CD4-positive, alpha-beta T cell treated with Interleukin-6 for 4 hours (primary cell): Measurements from ENCODE around the gene ADRB2.
"Not testable (repeated sequence)": the region's sequence is repeated elsewhere in the genome, so short reads cannot be mapped to it uniquely, and the experiment has no call there.

Experiments
- DNase-seq: peaks from one replicate; pipeline ENCODE4 v3.0.0-alpha.2; 2020; ENCODE audit warnings: mixed read lengths

Gene ADRB2

DNA sequence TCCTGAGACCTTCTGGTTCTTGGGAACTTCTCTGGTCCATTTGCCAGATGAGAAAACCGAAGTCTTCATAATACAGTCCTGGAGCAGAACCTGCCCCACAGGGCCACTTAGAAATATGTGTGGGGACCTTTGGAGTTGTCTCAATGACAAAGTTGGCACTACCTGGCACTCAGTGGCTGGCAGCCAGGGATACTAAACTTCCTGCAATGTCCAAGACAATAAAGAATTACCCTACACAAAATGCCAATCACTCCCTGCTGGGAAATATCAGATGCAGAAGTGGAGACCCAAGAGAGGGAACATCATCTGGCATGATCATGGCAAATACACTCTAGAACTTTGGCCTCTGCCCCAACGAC is 29.6 kb downstream of the ADRB2 start:
- DNase-seq: no peak

DNA sequence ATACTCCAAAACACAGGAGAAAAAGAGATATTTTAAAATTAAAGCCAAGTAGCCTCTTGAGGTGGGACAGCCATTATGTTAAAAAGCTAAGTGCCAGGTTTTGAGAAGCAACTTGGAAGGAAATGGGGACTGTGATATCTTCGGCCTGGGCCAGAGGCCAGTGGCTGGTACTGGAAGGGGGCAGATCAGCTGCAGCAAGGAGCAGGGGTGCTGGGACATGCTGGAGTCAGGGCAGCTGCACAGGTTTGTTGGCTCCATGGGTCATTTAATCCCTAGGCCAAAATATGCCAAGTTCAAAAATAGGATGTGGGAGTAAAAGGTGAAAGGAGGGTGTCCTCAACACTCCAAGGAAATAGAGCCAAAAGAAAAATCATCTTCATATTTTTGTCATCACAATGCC is 30.0 kb downstream of the ADRB2 start:
- DNase-seq: no peak

DNA sequence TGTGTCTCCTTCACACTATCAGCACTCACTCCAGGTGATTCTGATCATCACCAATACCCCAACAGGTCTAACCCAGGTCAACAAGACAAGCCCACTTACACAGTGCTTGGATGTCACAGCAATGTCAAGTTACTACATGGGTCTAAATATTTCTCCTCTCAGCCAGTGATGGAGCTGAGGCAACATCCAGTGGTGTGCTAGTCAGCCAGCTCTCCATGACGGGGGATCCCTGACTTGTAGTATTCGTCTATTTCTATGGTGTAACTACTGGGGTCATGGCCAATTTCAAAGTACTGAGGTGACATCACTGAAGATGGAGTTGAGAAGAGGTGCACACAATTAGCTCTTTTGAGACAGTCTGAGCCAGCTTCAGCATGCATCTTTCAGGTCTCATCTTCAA is 31.1 kb downstream of the ADRB2 start:
- no peak for DNase-seq

DNA sequence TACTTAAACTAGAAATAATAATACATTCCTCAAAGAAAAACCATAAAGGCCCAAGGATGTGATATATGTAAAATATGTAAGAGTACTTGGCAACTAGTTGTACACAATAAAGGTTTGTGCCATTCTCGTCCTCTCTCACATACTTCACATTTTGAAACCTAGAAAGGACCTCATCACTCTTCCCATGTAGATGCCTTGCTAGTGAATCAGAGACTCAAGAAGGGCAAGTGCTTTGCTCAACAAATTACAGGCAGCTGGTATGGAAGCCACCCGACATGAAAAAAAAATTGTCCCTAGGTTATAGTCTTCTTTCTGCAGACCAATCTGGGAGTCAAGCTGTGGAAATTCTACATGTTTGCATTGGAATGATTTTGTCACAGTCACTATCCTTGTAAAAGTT is 31.7 kb downstream of the ADRB2 start:
- DNase-seq: no peak

DNA sequence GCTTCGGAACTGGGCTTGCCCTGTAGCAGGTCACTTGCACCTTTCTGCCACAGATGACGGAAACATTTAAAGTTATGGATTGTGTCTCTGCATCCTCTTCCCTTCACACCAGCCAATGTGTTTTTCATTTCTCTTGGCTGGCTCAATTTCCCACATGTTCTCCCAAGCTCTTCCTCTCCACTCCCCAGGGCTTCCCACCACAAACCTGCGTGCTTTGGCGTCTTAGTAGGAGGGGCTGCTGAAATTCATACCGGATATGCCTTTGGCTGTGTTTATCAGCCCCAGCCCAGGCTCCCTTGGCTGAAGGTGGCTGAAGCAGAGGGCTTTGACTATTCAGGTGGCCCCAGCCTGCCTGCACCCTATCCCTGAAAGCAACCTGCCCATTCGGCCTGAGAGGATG is 32.1 kb downstream of the ADRB2 start:
- no peak for DNase-seq

DNA sequence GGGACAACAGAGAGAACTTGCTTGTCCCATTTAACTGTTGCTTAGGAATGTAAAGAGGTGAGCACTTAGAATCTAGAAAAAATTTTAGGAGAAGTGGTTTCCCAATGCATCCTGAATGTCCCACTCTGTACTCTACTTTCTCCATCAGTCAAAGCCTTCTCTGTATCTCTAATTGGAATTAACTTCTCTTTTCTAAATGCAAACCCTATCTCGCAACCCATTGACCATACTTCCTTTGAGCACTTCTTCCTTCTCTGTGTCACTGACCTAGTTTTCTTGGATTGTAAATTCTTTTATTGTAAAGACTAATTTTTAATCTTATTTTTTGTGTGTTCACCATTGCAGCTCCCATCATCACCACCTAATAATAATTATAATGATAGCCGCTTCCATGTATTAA is 33.3 kb downstream of the ADRB2 start:
- no peak for DNase-seq

DNA sequence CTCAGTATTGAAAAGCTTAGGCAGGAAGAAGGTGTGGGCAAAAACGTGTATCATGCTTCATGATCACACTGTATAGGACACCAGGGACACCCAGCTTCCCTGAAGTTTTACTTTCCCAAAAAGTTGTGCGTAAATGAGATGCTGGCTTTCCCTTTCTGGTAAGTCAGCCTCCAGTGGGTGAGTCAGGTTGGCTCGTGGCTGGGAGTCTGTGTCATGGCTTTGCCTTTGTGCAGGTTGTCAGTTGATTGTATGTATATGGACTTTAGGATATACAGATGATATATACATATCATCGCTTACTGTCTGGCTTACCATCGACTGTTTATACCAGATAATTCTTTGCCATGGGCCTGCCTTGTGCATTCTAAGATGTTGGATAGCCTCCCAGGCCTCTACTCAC is 34.2 kb downstream of the ADRB2 start:
- no peak for DNase-seq

DNA sequence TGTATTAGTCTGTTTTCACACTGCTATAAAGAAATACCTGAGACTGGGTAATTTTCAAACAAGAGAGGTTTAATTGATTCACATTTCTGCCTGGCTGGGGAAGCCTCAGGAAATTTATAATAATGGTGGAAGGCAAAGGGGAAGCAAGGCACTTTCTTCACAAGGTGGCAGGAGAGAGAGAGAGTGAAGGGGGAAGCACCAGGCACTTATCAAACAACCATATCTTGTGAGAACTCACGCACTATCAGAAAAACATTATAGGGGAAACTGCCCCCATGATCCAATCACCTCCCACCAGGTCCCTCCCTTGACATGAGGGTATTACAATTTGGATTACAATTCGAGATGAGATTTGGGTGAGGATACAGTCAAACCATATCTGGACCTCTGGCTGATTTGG is 34.7 kb downstream of the ADRB2 start:
- no peak for DNase-seq

DNA sequence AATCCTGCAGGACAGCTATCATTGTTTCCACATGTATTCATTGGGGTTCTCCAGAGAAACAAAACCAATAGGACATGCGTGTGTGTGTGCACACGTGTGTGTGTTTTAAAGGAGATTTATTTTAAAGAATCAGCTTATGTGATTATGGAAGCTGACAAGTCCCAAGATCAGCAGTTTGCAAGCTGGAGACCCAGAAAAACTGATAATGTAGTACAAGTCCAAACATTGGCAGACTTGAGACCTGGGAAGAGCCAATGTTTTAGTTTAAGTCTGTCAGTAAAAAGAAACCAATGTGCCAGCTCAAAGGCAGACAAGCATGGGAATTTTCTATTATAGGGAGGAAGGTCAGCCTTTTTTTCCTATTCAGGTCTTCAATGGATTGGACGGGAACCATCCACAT is 35.3 kb downstream of the ADRB2 start:
- no peak for DNase-seq

DNA sequence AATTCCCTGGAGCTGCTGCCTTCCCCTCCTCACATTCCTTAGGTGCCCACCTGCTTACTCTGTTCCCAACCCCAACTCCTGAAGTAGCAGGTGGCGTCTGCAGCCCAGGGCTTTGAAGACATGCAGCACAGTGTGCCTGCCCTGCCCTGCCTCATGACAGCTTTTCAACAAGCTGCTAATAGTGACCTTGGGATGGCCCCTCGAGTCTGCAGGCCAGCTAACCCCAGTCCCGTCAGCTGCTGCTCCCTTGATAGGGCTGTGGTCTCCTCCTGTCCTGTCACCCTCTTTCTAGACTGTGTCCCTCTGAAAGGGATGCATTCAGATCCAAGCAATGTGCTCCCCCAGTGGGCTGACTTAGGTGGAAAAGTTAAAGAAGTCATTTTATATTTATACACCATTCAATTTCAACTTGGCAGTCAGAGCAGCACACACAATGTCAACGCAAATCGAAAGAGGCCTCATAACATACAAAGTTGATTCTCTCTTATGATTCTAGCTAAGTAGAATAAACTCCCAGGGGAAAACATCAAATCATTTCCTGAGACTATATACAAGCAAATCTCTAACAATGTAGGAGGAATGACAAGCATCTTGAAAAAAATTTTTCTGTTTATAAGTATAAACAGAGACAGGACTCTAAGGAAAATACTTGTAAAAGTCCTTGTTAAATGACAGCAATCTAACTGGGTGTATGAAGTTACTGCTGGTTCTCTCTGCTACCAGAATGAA is 37.9 kb downstream of the ADRB2 start:
- no peak for DNase-seq

DNA sequence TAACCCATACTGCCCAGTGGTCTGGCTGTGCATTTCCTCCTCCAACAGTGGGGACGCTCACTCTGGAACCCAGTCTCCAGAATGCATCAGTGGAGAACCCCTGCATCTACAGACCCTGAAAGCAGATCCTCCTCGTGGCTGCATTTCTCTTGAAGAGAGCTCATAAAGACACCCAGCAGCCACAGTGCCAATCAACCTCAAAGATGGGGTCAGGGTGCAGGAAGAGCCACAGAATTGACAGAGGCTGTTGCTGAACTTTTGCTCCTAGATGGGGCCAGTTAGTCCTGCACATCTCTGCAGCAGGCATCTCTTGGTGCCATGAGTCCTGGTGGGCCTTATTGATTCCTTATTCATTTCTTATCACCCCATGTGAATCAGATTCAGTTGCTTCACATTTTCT is 39.6 kb downstream of the ADRB2 start:
- no peak for DNase-seq

DNA sequence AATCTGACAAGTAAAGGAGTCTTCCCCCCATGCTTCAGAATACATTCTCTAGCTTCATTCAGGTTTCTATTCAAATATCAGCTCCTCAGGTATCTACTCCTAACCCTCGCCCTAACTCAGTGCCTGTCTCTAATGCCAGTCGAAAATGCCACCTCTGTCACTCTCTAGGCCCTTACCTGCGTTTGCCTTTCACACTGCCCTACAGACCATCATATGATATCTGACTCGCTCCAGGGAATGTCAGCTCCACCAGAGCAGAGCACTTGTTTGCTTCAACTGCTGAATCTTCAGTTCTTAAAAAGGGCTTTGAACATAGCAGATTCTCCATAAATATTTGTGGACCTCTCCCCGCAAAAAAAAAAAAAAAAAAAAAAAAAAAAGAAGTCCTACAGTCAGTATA is 46.7 kb downstream of the ADRB2 start:
- no peak for DNase-seq

DNA sequence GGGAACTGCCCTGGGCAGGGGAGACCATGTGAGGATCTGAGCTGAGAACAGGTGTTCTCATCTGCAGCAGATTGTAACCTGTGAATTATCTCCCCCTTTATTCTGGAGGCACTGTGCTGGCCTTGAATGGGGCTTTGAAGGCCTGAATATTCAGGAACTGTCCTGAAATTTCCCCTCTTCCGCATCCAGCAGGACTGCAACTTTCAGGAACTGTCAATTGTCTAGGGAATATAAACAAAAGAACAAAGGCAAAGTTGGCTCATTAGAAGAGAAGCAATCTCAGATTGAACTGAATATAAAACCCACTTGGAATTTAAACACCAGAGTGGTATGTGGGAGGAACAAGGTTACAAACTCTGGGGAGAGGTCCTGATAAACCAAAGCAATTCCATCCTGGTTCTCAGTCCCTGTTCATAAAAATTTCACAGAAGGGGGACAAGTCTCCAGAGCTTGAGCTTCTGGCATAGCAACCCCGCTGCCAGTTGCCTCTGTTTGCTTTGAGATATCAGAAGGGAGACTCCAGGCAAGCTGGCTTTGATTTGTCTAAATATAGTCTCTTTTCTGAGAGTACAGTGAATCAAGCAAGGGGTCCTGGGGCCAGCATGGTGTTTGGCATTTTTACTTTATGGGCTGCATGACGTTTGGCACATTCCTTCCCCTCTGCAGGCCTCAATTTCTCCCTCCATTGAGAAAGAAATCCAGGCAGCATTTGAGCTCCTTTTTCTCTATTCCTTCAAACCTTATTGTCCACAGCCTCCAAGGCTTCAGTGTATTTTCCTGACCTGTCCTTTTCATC is 47.5 kb downstream of the ADRB2 start:
- DNase-seq: no peak

DNA sequence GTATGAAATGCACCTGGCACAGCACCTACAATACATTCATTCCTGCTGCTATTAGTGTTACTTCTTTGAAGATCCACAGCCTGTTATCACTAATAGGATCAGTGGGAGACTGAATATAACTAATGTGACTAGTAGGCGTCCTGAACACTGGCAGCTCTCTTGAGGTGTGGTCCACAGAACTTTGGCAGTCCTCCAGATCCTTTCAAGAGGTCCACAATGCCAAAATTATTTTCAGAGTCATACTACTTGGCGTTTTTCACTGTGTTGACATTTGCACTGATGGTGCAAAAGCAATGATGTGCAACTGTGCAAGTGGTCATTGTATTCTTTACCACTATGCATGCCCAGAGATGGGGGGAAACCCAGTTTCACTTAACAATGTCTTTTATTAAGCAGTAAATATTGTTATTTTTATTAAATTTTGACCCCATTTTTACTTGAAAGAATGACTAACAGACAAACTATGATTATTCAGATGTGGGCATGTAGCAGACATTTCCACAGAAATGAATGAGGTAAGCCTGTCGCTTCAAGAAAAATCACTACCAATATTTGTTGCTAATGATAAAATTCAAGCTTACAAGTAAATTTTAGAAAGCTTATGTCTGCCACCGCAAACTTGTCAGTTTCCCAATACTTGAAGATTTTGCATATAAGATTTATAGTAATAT is 48.9 kb downstream of the ADRB2 start:
- DNase-seq: no peak

DNA sequence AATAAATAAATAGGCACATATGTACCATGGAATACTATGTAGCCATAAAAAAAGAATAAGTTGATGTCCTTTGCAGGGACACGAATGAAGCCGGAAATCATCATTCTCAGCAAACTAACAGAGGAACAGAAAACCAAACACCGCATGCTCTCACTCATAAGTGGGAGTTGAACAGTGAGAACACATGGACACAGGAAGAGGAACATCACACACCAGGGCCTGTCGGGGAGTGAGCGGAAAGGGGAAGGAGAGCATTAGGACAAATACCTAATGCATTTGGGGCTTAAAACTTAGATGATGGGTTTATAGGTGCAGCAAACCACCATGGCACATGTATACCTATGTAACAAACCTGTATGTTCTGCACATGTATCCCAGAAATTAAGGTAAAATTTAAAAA is 51.0 kb downstream of the ADRB2 start:
- DNase-seq: not testable (repeated sequence)
